Measurements from ENCODE around the gene SUGCT.

The SUGCT gene

GRCh38 chr7:40890088-40890692 lies 755.4 kb downstream of the SUGCT start:
- DNase-seq (ENCODE audit: extremely low read depth, low read depth), result no peak
- TF ChIP-seq CTCF (IDR thresholded peaks at IDR 0.05; ENCODE audit: low read depth, low read length), result no peak

GRCh38 chr7:40891232-40891631 lies 756.4 kb downstream of the SUGCT start:
- no peak for TF ChIP-seq CTCF (IDR thresholded peaks at IDR 0.05; ENCODE audit: low read depth, low read length)
- DNase-seq (ENCODE audit: extremely low read depth, low read depth), result no peak

GRCh38 chr7:40899151-40899550 lies 764.3 kb downstream of the SUGCT start:
- no peak for DNase-seq (ENCODE audit: extremely low read depth, low read depth)
- TF ChIP-seq CTCF (IDR thresholded peaks at IDR 0.05; ENCODE audit: low read depth, low read length), result no peak

GRCh38 chr7:40899636-40900507 lies 765.1 kb downstream of the SUGCT start:
- TF ChIP-seq CTCF (IDR thresholded peaks at IDR 0.05; ENCODE audit: low read depth, low read length), result no peak
- no peak for DNase-seq (ENCODE audit: extremely low read depth, low read depth)

GRCh38 chr7:40903872-40904271 lies 769.1 kb downstream of the SUGCT start:
- no peak for DNase-seq (ENCODE audit: extremely low read depth, low read depth)
- no peak for TF ChIP-seq CTCF (IDR thresholded peaks at IDR 0.05; ENCODE audit: low read depth, low read length)

- no peak for TF ChIP-seq CTCF (IDR thresholded peaks at IDR 0.05; ENCODE audit: low read depth, low read length)
- no peak for DNase-seq (ENCODE audit: extremely low read depth, low read depth)
Observed at GRCh38 chr7:40907286-40907685, 772.5 kb downstream of the SUGCT start.

- TF ChIP-seq CTCF (IDR thresholded peaks at IDR 0.05; ENCODE audit: low read depth, low read length), result no peak
- no peak for DNase-seq (ENCODE audit: extremely low read depth, low read depth)
Observed at GRCh38 chr7:40909346-40909980, 774.7 kb downstream of the SUGCT start.
